ENCODE results near the gene IDH2. TPM values are rescaled to one million over a fixed set of nuclear protein-coding genes. Genes with fewer than 3 reads are reported as not detected.

Gene IDH2
- total and polyA plus RNA-seq, 2 of the 13 experiments (the other 11 are each of a cell fraction or from before 2014, with no cell fraction given), result 121 to 145 TPM

- TF ChIP-seq ZNF251 (CRISPR knock-in tag; IDR thresholded peaks at IDR 0.05) (no peak), RBM22 (optimal IDR thresholded peaks at IDR 0.05; ENCODE audit: low read length) (peak; percentile 58), TOE1 (CRISPR knock-in tag; IDR thresholded peaks at IDR 0.05) (no peak), AGO2 (optimal IDR thresholded peaks at IDR 0.05; ENCODE audit: low read depth, low read length) (peak; percentile 70), ZNF264 (CRISPR knock-in tag; IDR thresholded peaks at IDR 0.05) (no peak), MED8 (CRISPR knock-in tag; IDR thresholded peaks at IDR 0.05; ENCODE audit: insufficient replicate concordance) (no peak), ZBTB46 (CRISPR knock-in tag; IDR thresholded peaks at IDR 0.05; ENCODE audit: borderline replicate concordance) (no peak), CAMTA2 (CRISPR knock-in tag; IDR thresholded peaks at IDR 0.05; ENCODE audit: borderline replicate concordance) (no peak), ZNF207 (IDR thresholded peaks at IDR 0.05; ENCODE audit: borderline replicate concordance) (no peak), TCF7L2 (IDR thresholded peaks at IDR 0.05; ENCODE audit: low read depth, low read length) (no peak)
- no TSS peak for BruUV-seq (replicated peaks)
- intact Hi-C loops (cut with micrococcal nuclease; ENCODE audit: unreplicated experiment) (no loop called here), in situ Hi-C loops (cut with HindIII; ENCODE audit: extremely low pct_ligation_motif_present, low pct_unique_long_range_greater_than_20kb) (loop anchor here (25.0 kb wide), 1 partner anchor 345 kb away; no protein-coding TSS in a partner anchor)
- no peaks in the 10 kb centered on the region for H3K79me2 ChIP-seq (ENCODE audit: insufficient read depth, low read length)
- no peak for FAIRE-seq
- H4K20me1 ChIP-seq (ENCODE audit: insufficient read depth, low read length), result no peaks in the 10 kb centered on the region
- H3K9ac ChIP-seq (ENCODE audit: insufficient read depth, low read depth, low read length), result no peak overlapping the region
- H3K36me3 ChIP-seq (replicated peaks in 1 of 2; ENCODE audit: control insufficient read depth in 1 of 2, insufficient read depth in 2 of 2, low read length in 2 of 2), result peaks cover 10 to 30% of the 10 kb centered on the region in 2 experiments; a peak in 4 of 5 replicates
- DNase-seq (ENCODE audit: low spot score), result no peak
- CTCF ChIA-PET (ENCODE audit: low intra/inter-chr PET ratio, low total read pairs), result no interaction called here
- no peaks in the 10 kb centered on the region for H3K4me1 ChIP-seq (ENCODE audit: insufficient read depth, low read length)
- H3K9me3 ChIP-seq (ENCODE audit: low read length), result no peaks in the 10 kb centered on the region
- H3K4me3 ChIP-seq (replicated peaks in 1 of 3; ENCODE audit: insufficient read depth in 1 of 3, low read depth in 2 of 3, low read length in 3 of 3), result no peak overlapping the region
- 93% methylated on average over 7 of the region's 9 CpGs for WGBS (ENCODE audit: low lambda C conversion rate)
- peak; percentile 15; the same call in 1 of the 3 replicates for ATAC-seq
- H3K27ac ChIP-seq (ENCODE audit: extremely low read length, insufficient read depth, low read length), result no peak overlapping the region
- no peak overlapping the region for H2AFZ ChIP-seq (ENCODE audit: low read length)
- no peak overlapping the region for H3K4me2 ChIP-seq (ENCODE audit: low read depth, low read length)
- no peaks in the 10 kb centered on the region for H3K27me3 ChIP-seq (ENCODE audit: control insufficient read depth in 1 of 2, insufficient read depth in 2 of 2, low read length in 2 of 2)
- POLR2A ChIA-PET, result no interaction called here
These were observed 20.0 kb downstream of the IDH2 start for GRCh38 chr15:90082140-90082715.
